SU-DHL-6 (cell line): ENCODE measurements around the gene CDC45.

ENCODE experiments used
- H2AFZ ChIP-seq: fragments of 200-600 bp; sonication (generic); 2 replicates; pipeline ENCODE4 v1.6.1; 2014; ENCODE audit warnings: low read depth, mild to moderate bottlenecking, moderate library complexity, mixed read lengths, antibody characterized with exemption, low read length; ENCODE audit not compliant: severe bottlenecking
- H3F3A ChIP-seq: fragments of 200-600 bp; shearing (Covaris generic); 2 replicates; pipeline ENCODE4 v1.6.0; 2016; ENCODE audit warnings: antibody characterized with exemption, mild to moderate bottlenecking; ENCODE audit not compliant: insufficient read depth
- H3K27ac ChIP-seq: fragments of 200-600 bp; sonication (generic); 2 replicates; pipeline ENCODE4 v1.5.1; 2016; ENCODE audit warnings: low read depth, mild to moderate bottlenecking, low read length, moderate library complexity, mixed read lengths
- H3K27me3 ChIP-seq: fragments of 200-600 bp; sonication (generic), shearing (Covaris generic); 2 replicates; pipeline ENCODE4 v1.6.0; 2014; ENCODE audit warnings: mild to moderate bottlenecking, low read length
- H3K36me3 ChIP-seq: fragments of 200-600 bp; sonication (generic); 2 replicates; pipeline ENCODE4 v1.6.1; 2014; ENCODE audit warnings: mild to moderate bottlenecking, low read length, mixed read lengths
- H3K4me2 ChIP-seq: fragments of 300-600, 200-600 bp; shearing (Covaris generic), sonication (generic); 2 replicates; pipeline ENCODE4 v1.6.0; 2014; ENCODE audit warnings: low read length, low read depth, mild to moderate bottlenecking; ENCODE audit not compliant: poor library complexity, severe bottlenecking
- H3K4me3 ChIP-seq: fragments of 200-600 bp; sonication (generic); 2 replicates; pipeline ENCODE4 v1.5.1; 2014; ENCODE audit warnings: antibody characterized with exemption, low read length, mild to moderate bottlenecking, mixed read lengths; ENCODE audit not compliant: insufficient read depth, poor library complexity, severe bottlenecking
- H3K79me2 ChIP-seq: fragments of 200-600 bp; sonication (generic); 2 replicates; pipeline ENCODE4 v1.6.1; 2014; ENCODE audit warnings: mild to moderate bottlenecking, low read length, moderate library complexity; ENCODE audit not compliant: insufficient read depth
- H3K9ac ChIP-seq: fragments of 200-600 bp; sonication (generic); 2 replicates; pipeline ENCODE4 v1.7.0; 2014; ENCODE audit warnings: mild to moderate bottlenecking, low read length
- H3K9me2 ChIP-seq: fragments of 200-600 bp; sonication (generic); replicated peaks from 2 replicates; pipeline ENCODE4 v1.6.1; 2014; ENCODE audit warnings: low read length; ENCODE audit not compliant: insufficient read depth
- H3K9me3 ChIP-seq: fragments of 200-600 bp; sonication (generic); 2 replicates; pipeline ENCODE4 v1.6.1; 2014; ENCODE audit warnings: low read length, mixed read lengths; ENCODE audit not compliant: insufficient read depth
- H4K20me1 ChIP-seq: fragments of 200-600 bp; sonication (generic); 2 replicates; pipeline ENCODE4 v1.6.1; 2014; ENCODE audit warnings: low read depth, mild to moderate bottlenecking, antibody characterized with exemption, low read length, moderate library complexity, mixed read lengths
- EZH2phosphoT487 ChIP-seq: fragments of 200-600 bp; sonication (generic), shearing (Covaris generic); conservative IDR thresholded peaks from 2 replicates; pipeline ENCODE4 v1.6.1; 2018; ENCODE audit warnings: mild to moderate bottlenecking, antibody characterized with exemption, low read length, moderate library complexity, mixed read lengths
- TF ChIP-seq, protein P1 (sequence below): fragments of 200-600 bp; sonication (generic); IDR thresholded peaks from one replicate; pipeline ENCODE4 v1.5.1; 2017; ENCODE audit warnings: antibody characterized with exemption, mild to moderate bottlenecking, low read length, moderate library complexity; ENCODE audit not compliant: insufficient read depth, poor library complexity, severe bottlenecking

CDC45 gene

DNA sequence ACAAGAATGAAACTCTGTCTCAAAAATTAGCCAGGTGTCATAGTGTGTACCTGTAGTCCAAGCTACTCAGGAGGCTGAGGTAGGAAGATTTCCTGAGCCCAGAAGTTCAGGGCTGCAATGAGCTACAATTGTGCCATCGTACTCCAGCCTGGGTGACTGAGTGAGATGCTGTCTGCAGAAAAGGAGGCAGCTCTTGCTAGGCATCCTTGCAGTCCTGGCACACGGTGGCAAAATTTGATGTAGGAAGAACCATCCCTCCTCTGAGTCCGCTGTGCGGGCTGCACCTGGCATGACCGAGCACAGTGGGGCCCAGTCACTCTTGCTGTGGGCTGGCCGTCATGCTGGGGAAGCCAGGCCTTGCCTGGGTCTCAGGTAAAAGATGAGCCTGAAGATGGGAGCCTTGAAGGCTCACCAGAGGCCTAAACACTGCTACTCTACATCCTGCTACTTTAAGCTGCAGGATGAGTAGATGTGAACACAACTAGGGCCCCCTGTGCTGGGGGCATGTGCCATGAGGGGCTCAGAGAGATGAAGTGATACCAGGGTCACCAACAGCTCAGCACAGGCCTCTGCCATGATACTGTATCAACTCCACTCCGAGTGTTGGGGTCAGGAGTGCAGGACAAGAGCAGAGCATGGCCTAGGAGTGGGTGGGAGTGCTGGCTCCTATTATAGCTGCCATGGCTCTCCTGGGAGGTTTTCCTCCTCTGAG is 18.6 kb downstream of the CDC45 start:
- no peaks in the 10 kb centered on the region for H3K79me2 ChIP-seq
- H3K4me2 ChIP-seq, result no peak overlapping the region
- no peaks in the 10 kb centered on the region for H3K9me3 ChIP-seq
- H3K9ac ChIP-seq, result no peak overlapping the region
- no peaks in the 10 kb centered on the region for H3F3A ChIP-seq
- H3K27me3 ChIP-seq, result no peaks in the 10 kb centered on the region
- no peaks in the 10 kb centered on the region for H4K20me1 ChIP-seq
- H3K9me2 ChIP-seq, result no peaks in the 10 kb centered on the region
- H2AFZ ChIP-seq, result no peak overlapping the region
- no peak for TF ChIP-seq EZH2phosphoT487
- TF ChIP-seq, protein P1, sequence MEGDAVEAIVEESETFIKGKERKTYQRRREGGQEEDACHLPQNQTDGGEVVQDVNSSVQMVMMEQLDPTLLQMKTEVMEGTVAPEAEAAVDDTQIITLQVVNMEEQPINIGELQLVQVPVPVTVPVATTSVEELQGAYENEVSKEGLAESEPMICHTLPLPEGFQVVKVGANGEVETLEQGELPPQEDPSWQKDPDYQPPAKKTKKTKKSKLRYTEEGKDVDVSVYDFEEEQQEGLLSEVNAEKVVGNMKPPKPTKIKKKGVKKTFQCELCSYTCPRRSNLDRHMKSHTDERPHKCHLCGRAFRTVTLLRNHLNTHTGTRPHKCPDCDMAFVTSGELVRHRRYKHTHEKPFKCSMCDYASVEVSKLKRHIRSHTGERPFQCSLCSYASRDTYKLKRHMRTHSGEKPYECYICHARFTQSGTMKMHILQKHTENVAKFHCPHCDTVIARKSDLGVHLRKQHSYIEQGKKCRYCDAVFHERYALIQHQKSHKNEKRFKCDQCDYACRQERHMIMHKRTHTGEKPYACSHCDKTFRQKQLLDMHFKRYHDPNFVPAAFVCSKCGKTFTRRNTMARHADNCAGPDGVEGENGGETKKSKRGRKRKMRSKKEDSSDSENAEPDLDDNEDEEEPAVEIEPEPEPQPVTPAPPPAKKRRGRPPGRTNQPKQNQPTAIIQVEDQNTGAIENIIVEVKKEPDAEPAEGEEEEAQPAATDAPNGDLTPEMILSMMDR, result no peak
- no peak overlapping the region for H3K27ac ChIP-seq
- H3K36me3 ChIP-seq, result no peaks in the 10 kb centered on the region
- no peak overlapping the region for H3K4me3 ChIP-seq

DNA sequence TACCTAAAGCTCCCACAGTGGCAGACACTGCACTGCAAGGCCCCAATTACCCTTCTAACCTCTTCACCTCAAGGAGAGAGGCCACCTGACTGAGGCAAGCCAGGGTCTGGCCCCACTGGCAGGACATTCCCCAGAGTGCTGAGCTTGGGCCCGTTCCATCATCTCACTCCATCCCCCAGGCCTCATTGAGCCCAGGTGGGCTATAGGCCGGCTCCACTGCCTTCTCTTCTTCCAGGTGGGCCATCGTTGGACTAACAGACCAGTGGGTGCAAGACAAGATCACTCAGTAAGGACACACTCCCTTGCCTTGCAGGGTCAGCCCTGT is 19.1 kb downstream of the CDC45 start:
- no peaks in the 10 kb centered on the region for H4K20me1 ChIP-seq
- H3K9me2 ChIP-seq, result no peaks in the 10 kb centered on the region
- no peak overlapping the region for H2AFZ ChIP-seq
- H3K9ac ChIP-seq, result no peak overlapping the region
- no peak overlapping the region for H3K27ac ChIP-seq
- TF ChIP-seq, protein P1, result no peak
- TF ChIP-seq EZH2phosphoT487, result no peak
- H3F3A ChIP-seq, result no peaks in the 10 kb centered on the region
- no peak overlapping the region for H3K4me2 ChIP-seq
- H3K4me3 ChIP-seq, result no peak overlapping the region
- no peaks in the 10 kb centered on the region for H3K9me3 ChIP-seq
- no peaks in the 10 kb centered on the region for H3K79me2 ChIP-seq
- no peaks in the 10 kb centered on the region for H3K27me3 ChIP-seq
- H3K36me3 ChIP-seq, result no peaks in the 10 kb centered on the region

DNA sequence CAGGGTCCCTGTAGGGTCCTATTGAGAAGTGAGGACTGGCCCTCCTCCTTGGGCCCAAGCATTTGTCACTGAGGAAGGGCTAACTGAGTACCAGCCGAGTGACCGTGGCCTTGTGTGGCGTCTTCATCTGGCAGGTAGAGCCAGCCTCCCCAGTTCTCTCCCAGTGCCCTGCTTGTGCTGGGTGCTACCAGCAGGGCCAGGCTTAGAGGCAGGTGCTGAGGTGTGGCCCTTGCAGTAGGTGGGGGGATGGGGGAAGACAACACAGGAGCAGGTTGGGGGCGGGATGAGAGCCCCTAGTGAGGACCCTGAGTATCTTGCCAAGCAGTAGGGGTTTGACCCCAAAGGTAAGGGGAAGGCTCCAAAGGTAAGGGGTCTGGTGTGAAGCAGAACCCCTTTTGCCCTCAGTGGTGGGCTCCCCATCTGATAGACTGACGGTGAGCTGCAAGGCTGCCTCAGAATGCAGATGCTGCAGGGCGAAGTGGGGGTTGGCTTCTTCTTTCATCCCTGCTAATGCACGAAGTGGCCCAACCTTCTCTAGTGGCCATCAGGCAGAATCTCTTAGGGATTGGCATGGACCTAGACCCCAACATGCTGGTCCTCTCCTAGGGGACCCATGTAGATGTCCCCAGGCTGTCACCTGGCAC is 19.6 kb downstream of the CDC45 start:
- H3K4me3 ChIP-seq, result no peak overlapping the region
- H3K27me3 ChIP-seq, result no peaks in the 10 kb centered on the region
- H3K9me3 ChIP-seq, result no peaks in the 10 kb centered on the region
- no peak overlapping the region for H3K4me2 ChIP-seq
- no peak overlapping the region for H2AFZ ChIP-seq
- no peaks in the 10 kb centered on the region for H4K20me1 ChIP-seq
- no peaks in the 10 kb centered on the region for H3K9me2 ChIP-seq
- no peaks in the 10 kb centered on the region for H3F3A ChIP-seq
- no peak overlapping the region for H3K27ac ChIP-seq
- no peak overlapping the region for H3K9ac ChIP-seq
- no peaks in the 10 kb centered on the region for H3K36me3 ChIP-seq
- no peaks in the 10 kb centered on the region for H3K79me2 ChIP-seq
- no peak for TF ChIP-seq EZH2phosphoT487
- TF ChIP-seq, protein P1, result no peak
